ENCODE measurements around the gene ALDH1B1.

Gene ALDH1B1

GRCh38 chr9:38443597-38443996, 51.1 kb downstream of the ALDH1B1 start:
- Mint-ChIP-seq H3K27ac (no peak overlapping the region), H3K36me3 (ENCODE audit: low read depth) (no peaks in the 10 kb centered on the region), H3K9me3 (no peaks in the 10 kb centered on the region), H3K4me3 (no peak overlapping the region), H3K27me3 (peaks cover 26% of the 10 kb centered on the region), H3K4me1 (no peaks in the 10 kb centered on the region)
- ATAC-seq = no peak
- no peak for DNase-seq

DNA sequence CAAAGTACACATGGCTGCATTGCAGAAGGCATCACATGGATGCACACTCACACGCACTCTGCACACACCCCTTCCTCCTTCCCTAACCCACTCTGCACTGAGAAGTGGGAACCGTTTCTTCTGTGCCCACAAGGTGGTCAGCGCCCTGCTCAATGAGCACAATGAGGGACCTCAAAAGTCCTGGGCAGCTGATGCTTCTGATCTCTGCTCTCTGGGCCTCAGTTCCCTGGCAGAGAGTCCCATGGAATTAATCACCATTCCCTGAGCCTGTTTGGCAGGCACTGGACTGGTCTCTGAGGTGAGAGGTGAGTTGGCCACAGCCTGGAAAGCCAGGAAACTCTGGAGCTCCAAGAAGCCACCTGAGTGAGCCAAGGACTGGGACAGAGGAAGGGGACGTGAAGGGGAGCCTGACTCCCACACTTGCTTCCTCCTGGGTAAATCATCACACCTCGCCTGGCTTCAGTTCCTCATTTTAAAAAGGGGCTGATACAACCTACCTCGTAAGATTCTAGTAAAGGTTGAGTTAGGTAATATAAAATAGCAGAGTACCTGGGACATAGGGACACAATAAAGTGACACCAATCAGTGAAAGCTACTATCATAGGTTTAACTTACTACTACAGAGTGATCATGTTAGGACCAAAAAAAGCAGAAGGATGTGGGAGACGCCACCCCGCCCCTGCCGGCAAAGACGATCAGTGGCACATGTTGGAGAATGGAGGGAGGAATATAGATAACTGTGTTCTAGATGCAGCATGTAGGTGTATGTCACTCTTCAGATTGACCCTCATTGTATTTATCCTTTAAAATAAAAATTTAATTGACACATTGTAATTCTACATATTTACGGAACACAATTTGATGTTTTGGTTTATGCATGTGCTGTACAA, 52.9 kb downstream of the ALDH1B1 start:
- Mint-ChIP-seq H3K27me3 (peaks cover 28% of the 10 kb centered on the region), H3K4me1 (no peaks in the 10 kb centered on the region)

DNA sequence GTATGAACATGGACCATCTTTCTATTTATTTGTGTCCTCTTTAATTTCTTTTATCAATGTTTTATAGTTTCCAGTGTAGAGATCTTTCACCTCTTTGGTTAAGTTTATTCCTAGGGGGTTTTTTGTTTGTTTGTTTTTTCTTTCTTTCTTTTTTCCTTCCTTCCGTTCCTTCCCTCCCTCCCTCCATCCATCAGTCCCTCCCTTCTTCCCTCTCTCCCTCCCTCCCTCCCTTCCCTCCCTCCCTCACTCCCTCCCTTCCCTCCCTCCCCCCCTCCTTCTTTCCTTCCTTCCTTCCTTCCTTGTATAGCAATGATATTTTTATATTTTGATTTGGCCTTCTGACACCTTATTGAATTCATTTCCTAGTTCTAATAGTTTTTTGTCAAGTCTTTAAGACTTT, 55.2 kb downstream of the ALDH1B1 start:
- no peaks in the 10 kb centered on the region for H3K4me1 Mint-ChIP-seq
- no peak for ATAC-seq
- peaks cover 3% of the 10 kb centered on the region for H3K36me3 Mint-ChIP-seq (ENCODE audit: low read depth)
- H3K27me3 Mint-ChIP-seq = peaks cover 27% of the 10 kb centered on the region
- peaks cover 15% of the 10 kb centered on the region for H3K9me3 Mint-ChIP-seq
- no peak overlapping the region for H3K4me3 Mint-ChIP-seq
- H3K27ac Mint-ChIP-seq = no peak overlapping the region
- DNase-seq = no peak

More for the DNA sequence above, 52.9 kb downstream of the ALDH1B1 start:
- H3K9me3 Mint-ChIP-seq = no peaks in the 10 kb centered on the region
- ATAC-seq (no peak), DNase-seq (no peak)
- H3K36me3 Mint-ChIP-seq (ENCODE audit: low read depth) = no peaks in the 10 kb centered on the region
- H3K4me3 Mint-ChIP-seq = no peak overlapping the region
- H3K27ac Mint-ChIP-seq = no peak overlapping the region
